Measurements from ENCODE around the gene DGKB.

- TF ChIP-seq CTCF (IDR thresholded peaks at IDR 0.05) (no peak), POLR2AphosphoS5 (IDR thresholded peaks at IDR 0.05) (no peak), POLR2A (IDR thresholded peaks at IDR 0.05) (no peak)
Measured at GRCh38 chr7:14144538-14144937, 758.0 kb downstream of the DGKB start.

All from sigmoid colon (tissue), 4 donors.